Measurements from ENCODE around the gene IL4I1. TPM values are rescaled to one million over a fixed set of nuclear protein-coding genes. Genes with fewer than 3 reads are reported as not detected.

The IL4I1 gene
- total RNA-seq, 1 experiment from 2014 or later, result not detected

GRCh38 chr19:49862391-49863253 is 34.1 kb downstream of the IL4I1 start:
- H2AFZ ChIP-seq (ENCODE audit: low read length), result no peak overlapping the region
- no peaks in the 10 kb centered on the region for H3K27me3 ChIP-seq (ENCODE audit: low read length)
- no peak overlapping the region for H3K27ac ChIP-seq (ENCODE audit: low read length)
- peak; percentile 67 for DNase-seq
- H3K9me2 ChIP-seq (replicated peaks; ENCODE audit: insufficient read depth, low read length), result no peaks in the 10 kb centered on the region
- H3K4me2 ChIP-seq (ENCODE audit: low read depth, low read length, poor library complexity, severe bottlenecking), result no peak overlapping the region
- peaks cover 31% of the 10 kb centered on the region for H3K79me2 ChIP-seq (ENCODE audit: low read length)
- no peak overlapping the region for H3K9ac ChIP-seq (ENCODE audit: low read length)
- no peak overlapping the region for H3K4me3 ChIP-seq (ENCODE audit: low read length)
- H3K36me3 ChIP-seq (ENCODE audit: insufficient read depth, low read length), result peaks cover 35% of the 10 kb centered on the region
- no peaks in the 10 kb centered on the region for H3K9me3 ChIP-seq (ENCODE audit: low read length)
- peaks cover 18% of the 10 kb centered on the region for H3K4me1 ChIP-seq (ENCODE audit: low read length)
- peaks cover 35% of the 10 kb centered on the region for H4K20me1 ChIP-seq (ENCODE audit: insufficient read depth, low read depth, low read length)

GRCh38 chr19:49861541-49862378 is 34.9 kb downstream of the IL4I1 start:
- Histone ChIP-seq H2AFZ (ENCODE audit: low read length) (no peak overlapping the region), H3K36me3 (ENCODE audit: insufficient read depth, low read length) (peaks cover 43% of the 10 kb centered on the region), H3K4me3 (ENCODE audit: low read length) (no peak overlapping the region), H3K27ac (ENCODE audit: low read length) (no peak overlapping the region), H3K79me2 (ENCODE audit: low read length) (peaks cover 29% of the 10 kb centered on the region), H3K9me2 (replicated peaks; ENCODE audit: insufficient read depth, low read length) (no peaks in the 10 kb centered on the region), H3K4me2 (ENCODE audit: low read depth, low read length, poor library complexity, severe bottlenecking) (no peak overlapping the region), H3K9ac (ENCODE audit: low read length) (no peak overlapping the region), H3K27me3 (ENCODE audit: low read length) (no peaks in the 10 kb centered on the region), H3K4me1 (ENCODE audit: low read length) (peaks cover 16% of the 10 kb centered on the region), H3K9me3 (ENCODE audit: low read length) (no peaks in the 10 kb centered on the region), H4K20me1 (ENCODE audit: insufficient read depth, low read depth, low read length) (peaks cover 35% of the 10 kb centered on the region)
- no peak for DNase-seq

- no peak for DNase-seq
- peaks cover 48% of the 10 kb centered on the region for H3K36me3 ChIP-seq (ENCODE audit: insufficient read depth, low read length)
These were observed 35.6 kb downstream of the IL4I1 start for GRCh38 chr19:49861107-49861506.

GRCh38 chr19:49860336-49861102 is 36.2 kb downstream of the IL4I1 start:
- peaks cover 18% of the 10 kb centered on the region for H3K79me2 ChIP-seq (ENCODE audit: low read length)
- H3K27ac ChIP-seq (ENCODE audit: low read length), result no peak overlapping the region
- no peaks in the 10 kb centered on the region for H3K27me3 ChIP-seq (ENCODE audit: low read length)
- DNase-seq, result no peak
- H3K4me1 ChIP-seq (ENCODE audit: low read length), result peaks cover 5% of the 10 kb centered on the region
- no peaks in the 10 kb centered on the region for H3K9me2 ChIP-seq (replicated peaks; ENCODE audit: insufficient read depth, low read length)
- no peak overlapping the region for H3K4me3 ChIP-seq (ENCODE audit: low read length)
- H2AFZ ChIP-seq (ENCODE audit: low read length), result no peak overlapping the region
- H3K9ac ChIP-seq (ENCODE audit: low read length), result no peak overlapping the region
- peaks cover 38% of the 10 kb centered on the region for H4K20me1 ChIP-seq (ENCODE audit: insufficient read depth, low read depth, low read length)
- H3K36me3 ChIP-seq (ENCODE audit: insufficient read depth, low read length), result peaks cover 48% of the 10 kb centered on the region
- no peak overlapping the region for H3K4me2 ChIP-seq (ENCODE audit: low read depth, low read length, poor library complexity, severe bottlenecking)
- H3K9me3 ChIP-seq (ENCODE audit: low read length), result no peaks in the 10 kb centered on the region

More at GRCh38 chr19:49861107-49861506, 35.6 kb downstream of the IL4I1 start:
- Histone ChIP-seq H3K9me2 (replicated peaks; ENCODE audit: insufficient read depth, low read length) (no peaks in the 10 kb centered on the region), H3K4me3 (ENCODE audit: low read length) (no peak overlapping the region), H3K79me2 (ENCODE audit: low read length) (peaks cover 22% of the 10 kb centered on the region), H3K4me1 (ENCODE audit: low read length) (peaks cover 11% of the 10 kb centered on the region), H3K27me3 (ENCODE audit: low read length) (no peaks in the 10 kb centered on the region), H3K9ac (ENCODE audit: low read length) (no peak overlapping the region), H4K20me1 (ENCODE audit: insufficient read depth, low read depth, low read length) (peaks cover 34% of the 10 kb centered on the region), H2AFZ (ENCODE audit: low read length) (no peak overlapping the region), H3K27ac (ENCODE audit: low read length) (no peak overlapping the region), H3K4me2 (ENCODE audit: low read depth, low read length, poor library complexity, severe bottlenecking) (no peak overlapping the region), H3K9me3 (ENCODE audit: low read length) (no peaks in the 10 kb centered on the region)

- peaks cover 11% of the 10 kb centered on the region for H3K79me2 ChIP-seq (ENCODE audit: low read length)
- H3K9me3 ChIP-seq (ENCODE audit: low read length), result no peaks in the 10 kb centered on the region
- no peaks in the 10 kb centered on the region for H3K27me3 ChIP-seq (ENCODE audit: low read length)
- no peak overlapping the region for H3K4me3 ChIP-seq (ENCODE audit: low read length)
- H2AFZ ChIP-seq (ENCODE audit: low read length), result no peak overlapping the region
- no peaks in the 10 kb centered on the region for H3K9me2 ChIP-seq (replicated peaks; ENCODE audit: insufficient read depth, low read length)
- no peak for DNase-seq
- no peak overlapping the region for H3K27ac ChIP-seq (ENCODE audit: low read length)
- H3K4me2 ChIP-seq (ENCODE audit: low read depth, low read length, poor library complexity, severe bottlenecking), result no peak overlapping the region
- peaks cover 47% of the 10 kb centered on the region for H3K36me3 ChIP-seq (ENCODE audit: insufficient read depth, low read length)
- H3K9ac ChIP-seq (ENCODE audit: low read length), result no peak overlapping the region
- peaks cover under 1% of the 10 kb centered on the region; the same call in 1 of the 2 replicates for H3K4me1 ChIP-seq (ENCODE audit: low read length)
- H4K20me1 ChIP-seq (ENCODE audit: insufficient read depth, low read depth, low read length), result peaks cover 41% of the 10 kb centered on the region
These were observed 36.9 kb downstream of the IL4I1 start for GRCh38 chr19:49859682-49860335.

GRCh38 chr19:49858088-49858985 is 38.4 kb downstream of the IL4I1 start:
- Histone ChIP-seq H3K4me2 (ENCODE audit: low read depth, low read length, poor library complexity, severe bottlenecking) (no peak overlapping the region), H3K4me1 (ENCODE audit: low read length) (peaks cover 7% of the 10 kb centered on the region; the same call in 1 of the 2 replicates), H3K9me2 (replicated peaks; ENCODE audit: insufficient read depth, low read length) (no peaks in the 10 kb centered on the region), H3K36me3 (ENCODE audit: insufficient read depth, low read length) (peaks cover 33% of the 10 kb centered on the region; the same call in 1 of the 2 replicates), H3K79me2 (ENCODE audit: low read length) (peaks cover 12% of the 10 kb centered on the region), H3K4me3 (ENCODE audit: low read length) (no peak overlapping the region), H3K27ac (ENCODE audit: low read length) (no peak overlapping the region), H3K9me3 (ENCODE audit: low read length) (no peaks in the 10 kb centered on the region), H3K27me3 (ENCODE audit: low read length) (no peaks in the 10 kb centered on the region), H2AFZ (ENCODE audit: low read length) (no peak overlapping the region), H4K20me1 (ENCODE audit: insufficient read depth, low read depth, low read length) (peaks cover 42% of the 10 kb centered on the region; the same call in 1 of the 2 replicates), H3K9ac (ENCODE audit: low read length) (no peak overlapping the region)
- peak; percentile 69 for DNase-seq

GRCh38 chr19:49857838-49858087 is 38.9 kb downstream of the IL4I1 start:
- H3K4me1 ChIP-seq (ENCODE audit: low read length), result peaks cover 12% of the 10 kb centered on the region
- H4K20me1 ChIP-seq (ENCODE audit: insufficient read depth, low read depth, low read length), result peaks cover 41% of the 10 kb centered on the region
- no peaks in the 10 kb centered on the region for H3K27me3 ChIP-seq (ENCODE audit: low read length)
- no peak overlapping the region for H3K27ac ChIP-seq (ENCODE audit: low read length)
- no peak for DNase-seq
- no peak overlapping the region for H2AFZ ChIP-seq (ENCODE audit: low read length)
- H3K36me3 ChIP-seq (ENCODE audit: insufficient read depth, low read length), result peaks cover 29% of the 10 kb centered on the region; the same call in 1 of the 2 replicates
- no peaks in the 10 kb centered on the region for H3K9me2 ChIP-seq (replicated peaks; ENCODE audit: insufficient read depth, low read length)
- H3K9ac ChIP-seq (ENCODE audit: low read length), result no peak overlapping the region
- no peak overlapping the region for H3K4me2 ChIP-seq (ENCODE audit: low read depth, low read length, poor library complexity, severe bottlenecking)
- H3K4me3 ChIP-seq (ENCODE audit: low read length), result no peak overlapping the region
- H3K9me3 ChIP-seq (ENCODE audit: low read length), result no peaks in the 10 kb centered on the region
- peaks cover 18% of the 10 kb centered on the region for H3K79me2 ChIP-seq (ENCODE audit: low read length)

Data from Karpas-422 (cell line).